C4-2B (cell line): ENCODE data around the gene DCLK1.

Experiments
- CTCF ChIP-seq: fragments of 450-650 bp; conservative IDR thresholded peaks from 2 replicates; pipeline ENCODE4 v1.5.1; 2017; ENCODE audit warnings: mild to moderate bottlenecking
- ZFX ChIP-seq: fragments of 450-650 bp; IDR thresholded peaks from 2 replicates; pipeline ENCODE4 v1.6.1; 2017

- no peak for TF ChIP-seq CTCF
- no peak for TF ChIP-seq ZFX
Observed at GRCh38 chr13:35796623-35797022, 334.6 kb downstream of the DCLK1 start.
